Endothelial cell of umbilical vein (primary cell): ENCODE results near the gene UBE2L6. TPM values are rescaled to one million over a fixed set of nuclear protein-coding genes. Genes with fewer than 3 reads are reported as not detected.

Experiments used
- BruUV-seq: library from RNA; stranded (reverse); fragments of 400-500 nt; replicated peaks from 2 replicates; lab custom pipeline; 2021; lab: Mats Ljungman, UMichigan
- CTCF ChIA-PET: fragments of 300-600, 350-600 bp; sonication (Branson Sonifier 250); formaldehyde crosslinking; loops from one replicate; lab custom pipeline; 2021; ENCODE audit warnings: antibody characterized with exemption, inconsistent platforms; lab: Charles Lee
- POLR2A ChIA-PET: fragments of 300-600, 350-600 bp; sonication (Branson Sonifier 250); formaldehyde crosslinking; loops from one replicate; lab custom pipeline; 2021; ENCODE audit warnings: antibody characterized with exemption, inconsistent platforms; lab: Charles Lee
- DNase-seq: peaks from one replicate; pipeline ENCODE4 v3.0.0-alpha.2; 2011; ENCODE audit warnings: low read depth, low spot score
- FAIRE-seq: peaks from 2 replicates; lab custom pipeline; 2011; peaks lifted over from hg19 to GRCh38; lab: Jason Lieb, UNC
- H2AFZ ChIP-seq: 2 replicates; pipeline ENCODE4 v1.6.0; 2012; ENCODE audit warnings: low read depth, low read length, control low read depth, inconsistent platforms
- H3K27ac ChIP-seq: 2 replicates; pipeline ENCODE4 v1.5.1; 2011; ENCODE audit warnings: low read depth, mild to moderate bottlenecking, control low read depth, low read length, moderate library complexity; ENCODE audit not compliant: insufficient read depth
- H3K27me3 ChIP-seq, 2 experiments: 2 replicates each; pipeline versions ENCODE4 v1.6.0 to v1.6.1; 2011; ENCODE audit warnings: low read length in 2 of 2, mixed read lengths in 1 of 2; ENCODE audit not compliant: control insufficient read depth in 2 of 2, insufficient read depth in 2 of 2
- H3K36me3 ChIP-seq, 2 experiments: 2 replicates in 1 of 2; 3 replicates in 1 of 2; pipeline ENCODE4 v1.5.1; 2011; ENCODE audit warnings: low read length in 2 of 2, mild to moderate bottlenecking in 1 of 2, moderate library complexity in 1 of 2; ENCODE audit not compliant: control insufficient read depth in 2 of 2, insufficient read depth in 2 of 2; ENCODE audit errors: extremely low read depth in 1 of 2
- H3K4me1 ChIP-seq: 3 replicates; pipeline ENCODE4 v1.5.1; 2011; ENCODE audit warnings: mild to moderate bottlenecking, low read length; ENCODE audit not compliant: control insufficient read depth, insufficient read depth; ENCODE audit errors: extremely low read depth
- H3K4me2 ChIP-seq: 2 replicates; pipeline ENCODE4 v1.6.1; 2011; ENCODE audit warnings: low read length, control low read depth, mixed read lengths; ENCODE audit not compliant: insufficient read depth
- H3K4me3 ChIP-seq, 3 experiments: fragments of 200-600 bp in 1 of 3; sonication (generic), shearing (Covaris generic) in 1 of 3; replicated peaks in 1 of 3; 2 replicates each; pipeline ENCODE4 v1.5.1; 2011 to 2016; ENCODE audit warnings: control low read depth in 3 of 3, low read length in 3 of 3, mild to moderate bottlenecking in 2 of 3, inconsistent platforms in 1 of 3, low read depth in 1 of 3, moderate library complexity in 1 of 3; ENCODE audit not compliant: insufficient read depth in 1 of 3
- H3K79me2 ChIP-seq: 2 replicates; pipeline ENCODE4 v1.6.0; 2012; ENCODE audit warnings: low read length, inconsistent platforms; ENCODE audit not compliant: control insufficient read depth, insufficient read depth
- H3K9ac ChIP-seq: replicated peaks from 2 replicates; pipeline ENCODE3; 2011; ENCODE audit warnings: low read length, control low read depth; ENCODE audit not compliant: insufficient read depth; ENCODE audit errors: extremely low read depth
- H3K9me1 ChIP-seq: replicated peaks from 3 replicates; pipeline ENCODE4 v1.6.0; 2011; ENCODE audit warnings: mild to moderate bottlenecking, low read length; ENCODE audit not compliant: control insufficient read depth, insufficient read depth; ENCODE audit errors: extremely low read depth
- H3K9me3 ChIP-seq: replicated peaks from 2 replicates; pipeline ENCODE4 v1.5.1; 2012; ENCODE audit warnings: low read length, inconsistent platforms; ENCODE audit not compliant: control insufficient read depth, insufficient read depth
- H4K20me1 ChIP-seq: replicated peaks from 2 replicates; pipeline ENCODE3; 2011; ENCODE audit warnings: mild to moderate bottlenecking, low read length; ENCODE audit not compliant: control insufficient read depth, insufficient read depth; ENCODE audit errors: extremely low read depth
- EZH2 ChIP-seq: IDR thresholded peaks from 2 replicates; pipeline ENCODE4 v1.6.1; 2012; ENCODE audit warnings: borderline replicate concordance, low read depth, mild to moderate bottlenecking, moderate library complexity, low read length, inconsistent platforms; ENCODE audit not compliant: severe bottlenecking
- FOS ChIP-seq: IDR thresholded peaks from 2 replicates; pipeline ENCODE4 v1.6.1; 2011; ENCODE audit warnings: mild to moderate bottlenecking, low read length, moderate library complexity, borderline replicate concordance; ENCODE audit not compliant: insufficient read depth
- GATA2 ChIP-seq: IDR thresholded peaks from 2 replicates; pipeline ENCODE4 v1.7.0; 2011; ENCODE audit warnings: low read depth, mild to moderate bottlenecking, moderate library complexity, mixed read lengths, low read length; ENCODE audit not compliant: insufficient read length, insufficient read depth
- JUN ChIP-seq: IDR thresholded peaks from 2 replicates; pipeline ENCODE4 v1.6.1; 2011; ENCODE audit warnings: borderline replicate concordance, low read depth; ENCODE audit not compliant: insufficient read length, insufficient read depth
- MYC ChIP-seq: IDR thresholded peaks from one replicate; pipeline ENCODE4 v1.6.1; 2011; ENCODE audit warnings: mild to moderate bottlenecking, low read depth, low read length
- POLR2A ChIP-seq: IDR thresholded peaks from 2 replicates; pipeline ENCODE4 v1.6.1; 2012; ENCODE audit warnings: low read depth, mild to moderate bottlenecking, control low read depth, low read length
- POLR2AphosphoS5 ChIP-seq: IDR thresholded peaks from 2 replicates; pipeline ENCODE4 v1.6.1; 2012; ENCODE audit warnings: low read depth, mild to moderate bottlenecking, control low read depth, low read length, moderate library complexity; ENCODE audit not compliant: insufficient read depth
- dilution Hi-C: fragments of 300-500 bp; cut with MboI; formaldehyde crosslinking; loops from one replicate; pipeline ENCODE4 v1.15.0; 2019; ENCODE audit warnings: low sequenced_read_pairs; ENCODE audit not compliant: extremely low pct_ligation_motif_present
- intact Hi-C: fragments of 100-400 bp; cut with micrococcal nuclease; formaldehyde crosslinking; loops from one replicate; pipeline ENCODE4 v1.10.0; 2022
- polyA plus RNA-seq, 4 experiments: library from polyadenylated mRNA; depleted of rRNA in 3 of 4; stranded (reverse) in 3 of 4; unstranded in 1 of 4; fragments of >200 nt; gene quantifications; 2 replicates each; pipeline versions ENCODE4 v1.2.1 to v1.2.3, GENCODE V29; 2011 to 2012; ENCODE audit warnings: missing spikeins in 1 of 4
- total RNA-seq: library from RNA; stranded (reverse); gene quantifications from 2 replicates; pipeline ENCODE4 v1.2.3, GENCODE V29; 2021
- TF ChIP-seq, protein P1 (sequence below): IDR thresholded peaks from 2 replicates; pipeline ENCODE4 v1.6.1; 2011; ENCODE audit not compliant: insufficient read depth, insufficient read length
- TF ChIP-seq, protein P2 (sequence below), 2 donors: IDR thresholded peaks; 1 replicate in 1 of 2; 2 replicates in 1 of 2; pipeline ENCODE4 v1.5.1; 2011; ENCODE audit warnings: low read length in 2 of 2, mild to moderate bottlenecking in 2 of 2, moderate library complexity in 2 of 2, control low read depth in 1 of 2, inconsistent platforms in 1 of 2, low read depth in 1 of 2; ENCODE audit not compliant: insufficient read depth in 1 of 2; ENCODE audit errors: extremely low read depth in 1 of 2

The UBE2L6 gene
- total and polyA plus RNA-seq, 2 donors (not counting 3 experiments of a cell fraction or from before 2014, with no cell fraction given) = 22.3 to 25.2 TPM

DNA sequence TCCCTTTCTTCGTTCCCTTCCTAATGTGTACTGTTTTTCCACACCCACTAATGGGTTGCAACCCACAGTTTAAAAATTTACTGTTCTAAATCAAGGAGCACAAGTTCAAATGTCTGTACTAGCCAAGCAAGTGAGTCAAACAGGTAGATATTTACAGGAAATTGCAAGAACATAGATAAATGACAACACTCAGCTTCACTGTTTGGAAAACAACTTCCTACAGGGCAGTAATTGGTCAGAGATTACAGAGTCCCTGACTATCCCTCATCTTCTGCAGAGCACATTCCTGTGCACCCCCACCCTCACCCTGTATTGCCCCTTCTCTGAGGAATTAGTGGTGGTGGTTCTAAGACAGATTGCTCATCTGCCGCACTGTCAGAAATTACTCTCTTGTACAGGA lies 31.9 kb upstream of the UBE2L6 start:
- H4K20me1 ChIP-seq = no peaks in the 10 kb centered on the region
- H2AFZ ChIP-seq = no peak overlapping the region
- no peaks in the 10 kb centered on the region for H3K9me3 ChIP-seq
- intact Hi-C loops (no loop called here), dilution Hi-C loops (no loop called here)
- FAIRE-seq (no peak), DNase-seq (no peak)
- H3K27ac ChIP-seq = no peak overlapping the region
- TF ChIP-seq, protein P1, sequence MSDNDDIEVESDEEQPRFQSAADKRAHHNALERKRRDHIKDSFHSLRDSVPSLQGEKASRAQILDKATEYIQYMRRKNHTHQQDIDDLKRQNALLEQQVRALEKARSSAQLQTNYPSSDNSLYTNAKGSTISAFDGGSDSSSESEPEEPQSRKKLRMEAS = no peak
- TF ChIP-seq, protein P2, sequence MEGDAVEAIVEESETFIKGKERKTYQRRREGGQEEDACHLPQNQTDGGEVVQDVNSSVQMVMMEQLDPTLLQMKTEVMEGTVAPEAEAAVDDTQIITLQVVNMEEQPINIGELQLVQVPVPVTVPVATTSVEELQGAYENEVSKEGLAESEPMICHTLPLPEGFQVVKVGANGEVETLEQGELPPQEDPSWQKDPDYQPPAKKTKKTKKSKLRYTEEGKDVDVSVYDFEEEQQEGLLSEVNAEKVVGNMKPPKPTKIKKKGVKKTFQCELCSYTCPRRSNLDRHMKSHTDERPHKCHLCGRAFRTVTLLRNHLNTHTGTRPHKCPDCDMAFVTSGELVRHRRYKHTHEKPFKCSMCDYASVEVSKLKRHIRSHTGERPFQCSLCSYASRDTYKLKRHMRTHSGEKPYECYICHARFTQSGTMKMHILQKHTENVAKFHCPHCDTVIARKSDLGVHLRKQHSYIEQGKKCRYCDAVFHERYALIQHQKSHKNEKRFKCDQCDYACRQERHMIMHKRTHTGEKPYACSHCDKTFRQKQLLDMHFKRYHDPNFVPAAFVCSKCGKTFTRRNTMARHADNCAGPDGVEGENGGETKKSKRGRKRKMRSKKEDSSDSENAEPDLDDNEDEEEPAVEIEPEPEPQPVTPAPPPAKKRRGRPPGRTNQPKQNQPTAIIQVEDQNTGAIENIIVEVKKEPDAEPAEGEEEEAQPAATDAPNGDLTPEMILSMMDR (IDR thresholded peaks at IDR 0.05; ENCODE audit: extremely low read depth in 1 of 2, insufficient read depth in 1 of 2, low read depth in 1 of 2, low read length in 2 of 2) = no peak
- TF ChIP-seq MYC (no peak), EZH2 (no peak), JUN (no peak), FOS (no peak), POLR2AphosphoS5 (no peak), POLR2A (no peak), GATA2 (no peak)
- ChIA-PET POLR2A (no interaction called here), CTCF (interaction anchor here (1.6 kb wide), 1 partner anchor 32 kb away, joined by 4 read pairs; the partner anchor contains the start of gene UBE2L6)
- no peak overlapping the region for H3K9ac ChIP-seq
- no peak overlapping the region for H3K4me2 ChIP-seq
- no peaks in the 10 kb centered on the region for H3K4me1 ChIP-seq
- no peak overlapping the region for H3K4me3 ChIP-seq
- H3K27me3 ChIP-seq = peaks cover 22 to 31% of the 10 kb centered on the region in 2 experiments
- H3K36me3 ChIP-seq = no peaks in the 10 kb centered on the region
- no TSS peak for BruUV-seq
- no peaks in the 10 kb centered on the region for H3K9me1 ChIP-seq
- no peaks in the 10 kb centered on the region for H3K79me2 ChIP-seq
